Thyroid gland (tissue), 4 donors: ENCODE data around the gene WDR7.

Experiments used
- CTCF ChIP-seq, 6 experiments: fragments of 200-600 bp in 3 of 6; fragments of 450-650 bp in 3 of 6; sonication (generic) in 3 of 6; IDR thresholded peaks; one replicate each; pipeline ENCODE4 v1.5.1; 2016 to 2019; ENCODE audit warnings: antibody characterized with exemption in 6 of 6, mild to moderate bottlenecking in 2 of 6, inconsistent platforms in 1 of 6, moderate library complexity in 1 of 6
- POLR2A ChIP-seq, 2 donors: fragments of 450-650 bp; IDR thresholded peaks; one replicate each; pipeline ENCODE4 v1.6.1; 2017; ENCODE audit warnings: antibody characterized with exemption in 2 of 2, mild to moderate bottlenecking in 2 of 2, moderate library complexity in 1 of 2

GRCh38 chr18:56870982-56871381 lies 219.8 kb downstream of the WDR7 start:
- no peak for TF ChIP-seq CTCF (IDR thresholded peaks at IDR 0.05)
- TF ChIP-seq POLR2A (IDR thresholded peaks at IDR 0.05), result no peak
